GM12874 (cell line): Measurements from ENCODE around the gene TXN.

ENCODE experiments used
- TF ChIP-seq, protein P1 (sequence below): IDR thresholded peaks from 2 replicates; pipeline ENCODE4 v1.5.1; 2011; ENCODE audit warnings: low read depth, mild to moderate bottlenecking, control low read depth, low read length, moderate library complexity; ENCODE audit not compliant: insufficient read depth

Gene TXN

DNA sequence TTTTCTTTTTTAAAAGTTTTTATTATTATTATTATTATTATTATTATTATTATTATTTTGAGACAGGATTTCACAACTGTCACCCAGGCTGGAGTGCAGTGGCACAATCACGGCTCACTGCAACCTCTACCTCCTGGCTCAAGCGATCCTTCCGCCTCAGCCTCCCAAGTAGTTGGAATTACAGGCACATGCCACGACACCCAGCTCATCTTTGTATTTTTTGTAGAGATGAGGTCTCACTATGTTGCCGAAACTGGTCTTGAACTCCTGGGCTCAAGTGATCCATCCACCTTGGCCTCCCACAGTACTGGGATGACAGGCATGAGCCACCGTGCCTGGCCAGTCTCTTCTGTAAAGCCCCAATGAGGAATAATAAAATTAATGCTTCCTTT is 31.0 kb upstream of the TXN start:
- TF ChIP-seq, protein P1, sequence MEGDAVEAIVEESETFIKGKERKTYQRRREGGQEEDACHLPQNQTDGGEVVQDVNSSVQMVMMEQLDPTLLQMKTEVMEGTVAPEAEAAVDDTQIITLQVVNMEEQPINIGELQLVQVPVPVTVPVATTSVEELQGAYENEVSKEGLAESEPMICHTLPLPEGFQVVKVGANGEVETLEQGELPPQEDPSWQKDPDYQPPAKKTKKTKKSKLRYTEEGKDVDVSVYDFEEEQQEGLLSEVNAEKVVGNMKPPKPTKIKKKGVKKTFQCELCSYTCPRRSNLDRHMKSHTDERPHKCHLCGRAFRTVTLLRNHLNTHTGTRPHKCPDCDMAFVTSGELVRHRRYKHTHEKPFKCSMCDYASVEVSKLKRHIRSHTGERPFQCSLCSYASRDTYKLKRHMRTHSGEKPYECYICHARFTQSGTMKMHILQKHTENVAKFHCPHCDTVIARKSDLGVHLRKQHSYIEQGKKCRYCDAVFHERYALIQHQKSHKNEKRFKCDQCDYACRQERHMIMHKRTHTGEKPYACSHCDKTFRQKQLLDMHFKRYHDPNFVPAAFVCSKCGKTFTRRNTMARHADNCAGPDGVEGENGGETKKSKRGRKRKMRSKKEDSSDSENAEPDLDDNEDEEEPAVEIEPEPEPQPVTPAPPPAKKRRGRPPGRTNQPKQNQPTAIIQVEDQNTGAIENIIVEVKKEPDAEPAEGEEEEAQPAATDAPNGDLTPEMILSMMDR: no peak

DNA sequence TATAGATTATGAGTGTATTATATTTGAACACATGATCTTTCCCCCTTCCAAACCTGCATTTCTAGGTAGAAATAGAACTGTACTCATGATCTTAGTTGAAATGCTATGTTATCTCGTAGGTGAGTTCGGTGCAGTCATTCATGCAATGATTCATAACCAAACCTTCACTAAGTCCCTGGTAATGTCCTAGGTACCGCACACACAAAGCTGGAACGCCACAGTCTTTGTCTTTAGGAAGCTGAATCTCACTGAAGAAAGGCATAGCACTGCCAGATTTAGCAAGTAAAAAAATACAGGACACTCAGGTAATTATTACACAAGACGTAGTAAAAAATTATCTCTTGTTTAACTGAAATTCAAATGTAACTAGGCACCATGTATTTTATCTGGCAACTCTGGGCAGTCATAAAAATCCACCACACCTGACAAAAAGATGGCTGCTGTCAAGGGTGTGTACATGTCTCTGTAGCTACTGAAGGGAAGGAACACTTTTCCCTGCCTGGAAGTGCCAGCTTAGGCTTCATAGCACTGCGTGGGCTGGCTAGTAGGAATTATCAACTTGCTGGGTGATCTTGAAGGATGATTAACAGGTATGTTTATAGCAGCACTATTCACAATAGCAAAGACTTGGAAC is 28.0 kb upstream of the TXN start:
- TF ChIP-seq, protein P1: no peak

DNA sequence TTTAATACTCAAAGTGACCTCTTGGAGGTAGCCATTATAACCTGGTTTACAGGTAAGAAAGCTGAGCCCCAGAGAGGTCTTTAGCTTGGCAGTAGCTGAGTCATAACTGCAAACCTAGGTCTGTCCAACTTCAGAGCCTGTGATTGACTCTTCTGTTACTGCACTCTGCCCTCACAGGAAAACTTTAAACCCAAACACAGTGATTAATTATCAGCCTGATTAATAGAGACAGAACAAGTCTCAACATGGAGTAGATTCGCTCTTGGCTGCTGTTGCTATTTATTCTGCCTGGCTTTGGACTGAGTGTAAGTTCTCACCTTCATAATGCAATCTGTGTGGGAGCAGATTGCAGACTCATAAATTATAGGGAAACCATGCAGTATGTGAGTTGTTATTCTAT is 27.4 kb upstream of the TXN start:
- TF ChIP-seq, protein P1: no peak

DNA sequence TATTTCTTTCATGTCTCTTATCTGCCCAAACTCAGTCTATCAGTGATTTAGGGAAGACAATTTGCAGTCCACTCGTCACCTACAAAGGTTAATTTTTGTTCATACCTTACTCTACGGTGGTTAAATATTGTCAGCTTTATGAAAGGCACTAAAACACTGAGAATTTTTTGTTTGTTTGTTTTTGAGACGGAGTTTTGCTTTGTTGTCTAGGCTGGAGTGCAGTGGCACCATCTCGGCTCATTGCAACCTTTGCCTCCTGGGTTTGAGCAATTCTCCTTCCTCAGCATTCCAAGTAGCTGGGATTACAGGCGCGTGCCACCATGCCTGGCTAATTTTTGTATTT is 26.4 kb upstream of the TXN start:
- TF ChIP-seq, protein P1: no peak

DNA sequence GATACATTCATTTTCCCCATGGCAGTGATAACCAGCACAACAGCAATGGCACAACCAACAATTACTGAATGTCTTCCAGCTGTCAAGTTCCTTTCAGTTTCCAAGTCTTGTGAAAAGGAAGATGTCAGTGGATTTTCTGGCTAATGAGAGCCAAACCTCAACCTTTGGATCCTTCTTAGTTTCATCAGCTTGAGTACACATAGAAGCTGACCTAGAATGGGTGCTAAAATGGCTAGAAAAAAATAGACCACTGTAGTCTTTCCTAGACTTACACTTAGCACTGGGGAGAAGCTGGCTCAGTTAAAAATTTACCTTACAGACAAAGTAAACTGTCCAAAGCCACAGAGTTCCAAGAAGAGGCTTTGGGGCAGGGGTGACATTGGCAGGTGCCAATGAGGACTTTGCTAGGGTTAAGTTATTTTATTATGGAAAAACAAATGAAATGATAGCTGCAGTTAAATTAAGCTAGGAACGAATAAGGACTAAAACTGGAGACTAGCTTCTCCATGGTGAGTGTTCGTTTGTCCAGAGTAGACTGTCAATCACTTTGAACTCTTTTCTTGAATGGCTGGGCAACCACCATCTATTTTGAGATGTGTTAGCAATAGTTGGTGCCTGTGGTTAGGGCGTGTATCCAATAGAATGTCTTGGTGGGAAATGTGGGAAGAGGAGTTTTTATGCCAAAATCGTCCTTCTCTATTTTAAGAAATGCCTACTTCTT is 25.9 kb upstream of the TXN start:
- TF ChIP-seq, protein P1: no peak

DNA sequence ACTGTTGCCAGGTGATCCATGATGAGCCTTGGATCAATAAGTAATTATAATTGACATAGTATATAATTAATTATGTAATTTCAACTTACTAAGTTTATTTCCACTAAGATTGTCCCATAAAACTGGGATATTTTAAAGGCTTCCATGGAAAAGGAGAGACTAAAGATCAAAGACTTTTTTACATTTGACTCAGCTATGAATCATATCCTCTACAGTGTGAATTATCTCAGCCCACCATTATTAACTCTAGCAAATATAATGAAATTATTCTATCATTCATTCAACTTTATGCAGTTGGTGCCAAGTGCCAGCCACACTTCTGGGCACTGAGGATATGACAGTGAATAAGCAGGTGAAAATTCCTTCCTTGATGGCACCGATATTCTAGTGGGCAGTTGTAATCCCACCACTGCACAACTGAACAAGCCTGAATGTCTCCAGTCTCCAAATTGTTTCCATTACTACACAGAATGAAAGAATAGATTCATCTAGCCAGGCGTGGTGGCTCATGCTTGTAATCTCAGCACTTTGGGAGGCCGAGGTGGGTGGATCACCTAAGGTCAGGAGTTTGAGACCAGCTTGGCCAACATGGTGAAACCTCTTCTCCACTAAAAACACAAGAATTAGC is 21.9 kb upstream of the TXN start:
- TF ChIP-seq, protein P1: no peak

DNA sequence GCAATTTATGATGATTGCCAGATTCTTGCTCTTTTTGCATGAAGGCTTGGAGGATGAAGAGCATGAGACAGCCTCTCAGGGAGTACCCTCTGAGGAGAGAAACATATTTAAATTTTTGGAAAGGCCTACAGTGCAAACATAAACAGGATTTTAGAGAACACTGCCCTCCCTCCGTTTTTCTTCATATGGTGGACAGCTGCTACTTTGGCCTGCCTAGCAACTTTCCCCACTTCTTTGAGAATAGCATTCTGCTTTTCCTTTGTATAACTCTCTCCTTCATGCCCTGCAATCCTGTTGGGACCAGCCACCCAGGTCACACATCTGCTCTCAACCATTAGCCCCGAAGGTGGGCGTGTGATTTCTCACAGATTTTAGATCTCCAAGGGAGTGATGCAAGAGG is 20.5 kb upstream of the TXN start:
- TF ChIP-seq, protein P1: no peak
